ENCODE data around the gene HAAO.

HAAO gene

GRCh38 chr2:42725657-42726056, 66.7 kb downstream of the HAAO start:
- no peaks in the 10 kb centered on the region for H3K27me3 ChIP-seq (ENCODE audit: insufficient read depth, poor library complexity, severe bottlenecking)
- no peaks in the 10 kb centered on the region for H3K36me3 ChIP-seq (ENCODE audit: low read depth)
- no peaks in the 10 kb centered on the region for H3K4me1 ChIP-seq (ENCODE audit: insufficient read depth, poor library complexity, severe bottlenecking)
- no peak overlapping the region for H3K4me3 ChIP-seq (ENCODE audit: severe bottlenecking)
- ATAC-seq (ENCODE audit: low read depth) (no peak; the same call in 2 of the 3 replicates), DNase-seq (ENCODE audit: low spot score) (no peak)
- TF ChIP-seq, protein P1, sequence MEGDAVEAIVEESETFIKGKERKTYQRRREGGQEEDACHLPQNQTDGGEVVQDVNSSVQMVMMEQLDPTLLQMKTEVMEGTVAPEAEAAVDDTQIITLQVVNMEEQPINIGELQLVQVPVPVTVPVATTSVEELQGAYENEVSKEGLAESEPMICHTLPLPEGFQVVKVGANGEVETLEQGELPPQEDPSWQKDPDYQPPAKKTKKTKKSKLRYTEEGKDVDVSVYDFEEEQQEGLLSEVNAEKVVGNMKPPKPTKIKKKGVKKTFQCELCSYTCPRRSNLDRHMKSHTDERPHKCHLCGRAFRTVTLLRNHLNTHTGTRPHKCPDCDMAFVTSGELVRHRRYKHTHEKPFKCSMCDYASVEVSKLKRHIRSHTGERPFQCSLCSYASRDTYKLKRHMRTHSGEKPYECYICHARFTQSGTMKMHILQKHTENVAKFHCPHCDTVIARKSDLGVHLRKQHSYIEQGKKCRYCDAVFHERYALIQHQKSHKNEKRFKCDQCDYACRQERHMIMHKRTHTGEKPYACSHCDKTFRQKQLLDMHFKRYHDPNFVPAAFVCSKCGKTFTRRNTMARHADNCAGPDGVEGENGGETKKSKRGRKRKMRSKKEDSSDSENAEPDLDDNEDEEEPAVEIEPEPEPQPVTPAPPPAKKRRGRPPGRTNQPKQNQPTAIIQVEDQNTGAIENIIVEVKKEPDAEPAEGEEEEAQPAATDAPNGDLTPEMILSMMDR (IDR thresholded peaks at IDR 0.05; ENCODE audit: poor library complexity, severe bottlenecking), result no peak
- H3K9me3 ChIP-seq (ENCODE audit: severe bottlenecking), result peaks cover 2% of the 10 kb centered on the region
- no peak overlapping the region for H3K27ac ChIP-seq (ENCODE audit: poor library complexity, severe bottlenecking)

DNA sequence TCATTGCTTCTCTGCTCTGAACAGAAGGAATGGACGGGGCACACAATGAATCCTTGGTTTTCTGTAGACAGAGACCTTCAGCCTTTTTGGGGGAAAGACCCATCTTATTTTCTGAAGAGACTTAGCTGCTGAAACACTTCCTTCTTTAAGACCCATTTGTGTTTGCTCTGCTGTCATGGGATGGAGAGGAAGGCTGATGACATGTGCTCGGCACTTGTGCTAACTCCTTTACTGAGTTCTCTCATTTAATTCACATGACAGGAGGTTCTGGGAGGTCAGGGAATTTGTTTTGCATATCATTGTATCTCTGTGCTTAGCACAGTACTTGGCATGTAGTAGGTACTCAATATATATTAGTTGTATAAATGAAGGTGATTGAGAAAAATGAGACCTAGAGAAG, 67.5 kb downstream of the HAAO start:
- DNase-seq (ENCODE audit: low spot score) (no peak), ATAC-seq (ENCODE audit: low read depth) (no peak)
- no peak overlapping the region for H3K4me3 ChIP-seq (ENCODE audit: severe bottlenecking)
- H3K36me3 ChIP-seq (ENCODE audit: low read depth), result no peaks in the 10 kb centered on the region
- H3K9me3 ChIP-seq (ENCODE audit: severe bottlenecking), result no peaks in the 10 kb centered on the region
- no peak overlapping the region for H3K27ac ChIP-seq (ENCODE audit: poor library complexity, severe bottlenecking)
- no peaks in the 10 kb centered on the region for H3K27me3 ChIP-seq (ENCODE audit: insufficient read depth, poor library complexity, severe bottlenecking)
- H3K4me1 ChIP-seq (ENCODE audit: insufficient read depth, poor library complexity, severe bottlenecking), result no peaks in the 10 kb centered on the region
- TF ChIP-seq, protein P1 (IDR thresholded peaks at IDR 0.05; ENCODE audit: poor library complexity, severe bottlenecking), result no peak

GRCh38 chr2:42723465-42723864, 68.9 kb downstream of the HAAO start:
- no peaks in the 10 kb centered on the region for H3K4me1 ChIP-seq (ENCODE audit: insufficient read depth, poor library complexity, severe bottlenecking)
- no peak for ATAC-seq (ENCODE audit: low read depth)
- no peaks in the 10 kb centered on the region for H3K36me3 ChIP-seq (ENCODE audit: low read depth)
- no peaks in the 10 kb centered on the region for H3K9me3 ChIP-seq (ENCODE audit: severe bottlenecking)
- H3K27ac ChIP-seq (ENCODE audit: poor library complexity, severe bottlenecking), result no peak overlapping the region
- no peak for DNase-seq (ENCODE audit: low spot score)
- TF ChIP-seq, protein P1 (IDR thresholded peaks at IDR 0.05; ENCODE audit: poor library complexity, severe bottlenecking), result no peak
- H3K4me3 ChIP-seq (ENCODE audit: severe bottlenecking), result no peak overlapping the region
- H3K27me3 ChIP-seq (ENCODE audit: insufficient read depth, poor library complexity, severe bottlenecking), result no peaks in the 10 kb centered on the region

GRCh38 chr2:42722320-42723190, 69.8 kb downstream of the HAAO start:
- Histone ChIP-seq H3K9me3 (ENCODE audit: severe bottlenecking) (no peaks in the 10 kb centered on the region), H3K27me3 (ENCODE audit: insufficient read depth, poor library complexity, severe bottlenecking) (no peaks in the 10 kb centered on the region), H3K27ac (ENCODE audit: poor library complexity, severe bottlenecking) (no peak overlapping the region), H3K36me3 (ENCODE audit: low read depth) (no peaks in the 10 kb centered on the region), H3K4me3 (ENCODE audit: severe bottlenecking) (no peak overlapping the region), H3K4me1 (ENCODE audit: insufficient read depth, poor library complexity, severe bottlenecking) (no peaks in the 10 kb centered on the region)
- no peak for DNase-seq (ENCODE audit: low spot score)
- TF ChIP-seq, protein P1 (IDR thresholded peaks at IDR 0.05; ENCODE audit: poor library complexity, severe bottlenecking), result no peak
- peak; percentile 46; the same call in 1 of the 3 replicates for ATAC-seq (ENCODE audit: low read depth)

DNA sequence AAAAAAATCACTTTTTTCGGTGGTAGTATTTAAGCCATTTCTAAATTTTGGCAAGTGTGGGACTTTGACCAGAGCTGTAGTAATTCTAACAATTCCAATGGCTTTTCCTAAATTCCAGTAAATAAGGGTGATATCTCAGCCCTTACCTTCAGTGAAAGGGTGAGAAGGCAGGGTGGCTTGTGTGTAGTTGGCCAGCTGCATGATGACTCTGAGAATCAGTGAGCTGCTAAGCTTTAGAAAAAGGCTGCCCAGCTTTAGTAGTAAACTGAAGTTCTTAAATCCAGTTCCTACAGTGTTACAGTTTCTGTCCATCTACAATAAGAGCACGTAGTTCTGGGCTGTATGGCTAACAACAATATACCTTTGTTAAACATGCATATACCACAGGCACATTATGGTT, 70.5 kb downstream of the HAAO start:
- Histone ChIP-seq H3K4me1 (ENCODE audit: insufficient read depth, poor library complexity, severe bottlenecking) (no peaks in the 10 kb centered on the region), H3K27ac (ENCODE audit: poor library complexity, severe bottlenecking) (no peak overlapping the region), H3K9me3 (ENCODE audit: severe bottlenecking) (no peaks in the 10 kb centered on the region), H3K27me3 (ENCODE audit: insufficient read depth, poor library complexity, severe bottlenecking) (no peaks in the 10 kb centered on the region), H3K36me3 (ENCODE audit: low read depth) (no peaks in the 10 kb centered on the region), H3K4me3 (ENCODE audit: severe bottlenecking) (no peak overlapping the region)
- TF ChIP-seq, protein P1 (IDR thresholded peaks at IDR 0.05; ENCODE audit: poor library complexity, severe bottlenecking), result no peak
- ATAC-seq (ENCODE audit: low read depth) (no peak), DNase-seq (ENCODE audit: low spot score) (no peak)
